Lower leg skin (tissue), 3 donors: ENCODE measurements around the gene ITPKC.

Experiments used
- POLR2A ChIP-seq, 2 donors: fragments of 450-650 bp; IDR thresholded peaks; one replicate each; pipeline ENCODE4 v1.6.1; 2016 to 2017; ENCODE audit warnings: antibody characterized with exemption in 2 of 2, mild to moderate bottlenecking in 1 of 2, moderate library complexity in 1 of 2
- TF ChIP-seq, protein P1 (sequence below), 3 donors: fragments of 450-650 bp; IDR thresholded peaks; one replicate each; pipeline ENCODE4 v1.5.1; 2016; ENCODE audit warnings: antibody characterized with exemption in 3 of 3, mild to moderate bottlenecking in 3 of 3, moderate library complexity in 2 of 3

DNA sequence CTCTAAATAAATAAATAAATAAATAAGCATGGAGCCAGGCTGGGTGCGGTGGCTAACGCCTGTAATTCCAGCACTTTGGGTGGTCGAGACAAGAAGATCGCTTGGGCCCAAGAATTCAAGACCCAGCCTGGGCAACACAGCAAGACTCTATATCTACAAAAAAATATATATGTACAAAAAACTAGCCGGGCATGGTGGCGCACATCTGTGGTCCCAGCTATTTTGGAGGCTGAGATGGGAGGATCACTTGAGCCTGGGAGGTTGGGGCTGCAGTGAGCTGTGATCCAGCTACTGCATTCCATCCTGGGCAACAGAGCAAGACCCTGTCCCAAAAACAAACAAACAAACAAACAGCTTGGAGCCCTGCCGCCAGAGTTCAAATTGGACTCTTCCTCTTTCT, 30.6 kb downstream of the ITPKC start:
- TF ChIP-seq, protein P1, sequence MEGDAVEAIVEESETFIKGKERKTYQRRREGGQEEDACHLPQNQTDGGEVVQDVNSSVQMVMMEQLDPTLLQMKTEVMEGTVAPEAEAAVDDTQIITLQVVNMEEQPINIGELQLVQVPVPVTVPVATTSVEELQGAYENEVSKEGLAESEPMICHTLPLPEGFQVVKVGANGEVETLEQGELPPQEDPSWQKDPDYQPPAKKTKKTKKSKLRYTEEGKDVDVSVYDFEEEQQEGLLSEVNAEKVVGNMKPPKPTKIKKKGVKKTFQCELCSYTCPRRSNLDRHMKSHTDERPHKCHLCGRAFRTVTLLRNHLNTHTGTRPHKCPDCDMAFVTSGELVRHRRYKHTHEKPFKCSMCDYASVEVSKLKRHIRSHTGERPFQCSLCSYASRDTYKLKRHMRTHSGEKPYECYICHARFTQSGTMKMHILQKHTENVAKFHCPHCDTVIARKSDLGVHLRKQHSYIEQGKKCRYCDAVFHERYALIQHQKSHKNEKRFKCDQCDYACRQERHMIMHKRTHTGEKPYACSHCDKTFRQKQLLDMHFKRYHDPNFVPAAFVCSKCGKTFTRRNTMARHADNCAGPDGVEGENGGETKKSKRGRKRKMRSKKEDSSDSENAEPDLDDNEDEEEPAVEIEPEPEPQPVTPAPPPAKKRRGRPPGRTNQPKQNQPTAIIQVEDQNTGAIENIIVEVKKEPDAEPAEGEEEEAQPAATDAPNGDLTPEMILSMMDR (IDR thresholded peaks at IDR 0.05) = no peak
- no peak for TF ChIP-seq POLR2A (IDR thresholded peaks at IDR 0.05)
